GM18508 (cell line): Measurements from ENCODE around the gene BDKRB2.

Source experiments
- ATAC-seq: cut with Tn5 transposase; IDR thresholded peaks from one replicate; pipeline ENCODE4 v1.9.1; 2021; ENCODE audit warnings: moderate number of reproducible peaks; ENCODE audit not compliant: insufficient read depth, unreplicated experiment

The BDKRB2 gene

GRCh38 chr14:96173636-96174475 is 30.8 kb upstream of the BDKRB2 start:
- no peak for ATAC-seq

GRCh38 chr14:96176275-96176674 is 28.4 kb upstream of the BDKRB2 start:
- ATAC-seq: no peak

- ATAC-seq: no peak
These were observed 27.8 kb upstream of the BDKRB2 start for GRCh38 chr14:96176811-96177211.

GRCh38 chr14:96177766-96178375 is 26.8 kb upstream of the BDKRB2 start:
- no peak for ATAC-seq

GRCh38 chr14:96178461-96179321 is 25.9 kb upstream of the BDKRB2 start:
- ATAC-seq: no peak

- ATAC-seq: no peak
These were observed 24.4 kb upstream of the BDKRB2 start for GRCh38 chr14:96180043-96180874.

DNA sequence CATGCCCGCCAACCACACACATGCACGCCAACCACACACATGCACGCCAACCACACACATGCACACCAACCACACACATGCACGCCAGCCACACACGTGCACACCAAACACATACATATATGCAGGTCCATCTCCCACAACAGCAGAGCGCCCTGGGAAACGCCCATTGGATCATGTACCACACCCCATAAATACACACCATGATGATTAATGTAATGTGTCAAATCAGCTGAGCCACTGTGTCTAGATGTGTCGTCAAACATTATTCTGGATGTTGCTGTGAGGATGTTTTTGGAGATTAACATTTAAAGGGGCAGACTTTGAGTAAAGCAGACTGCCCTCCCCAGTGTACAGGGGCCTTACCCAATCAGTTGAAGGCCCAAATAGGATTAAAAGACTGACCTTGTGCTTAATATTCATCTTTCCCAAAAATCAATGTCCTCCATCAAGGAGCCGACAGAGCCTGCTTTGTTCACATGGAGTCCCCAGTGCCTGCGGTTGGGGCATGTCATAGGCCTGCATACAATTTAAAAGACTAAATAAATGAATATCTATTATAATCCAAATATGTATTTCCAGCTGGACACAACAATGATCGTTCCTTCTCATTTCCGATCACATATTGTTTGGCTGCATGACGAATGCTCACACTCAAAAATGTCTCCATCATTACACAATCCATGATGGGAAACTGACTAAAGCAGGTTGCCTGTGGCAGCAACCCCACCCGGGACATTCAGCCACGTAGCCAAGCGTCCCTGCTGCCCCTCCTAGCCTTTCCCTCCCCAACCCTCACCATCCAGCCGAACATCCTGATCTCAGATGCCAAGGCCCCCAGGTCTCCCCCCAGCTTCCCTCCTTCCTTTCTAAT is 23.2 kb upstream of the BDKRB2 start:
- no peak for ATAC-seq

DNA sequence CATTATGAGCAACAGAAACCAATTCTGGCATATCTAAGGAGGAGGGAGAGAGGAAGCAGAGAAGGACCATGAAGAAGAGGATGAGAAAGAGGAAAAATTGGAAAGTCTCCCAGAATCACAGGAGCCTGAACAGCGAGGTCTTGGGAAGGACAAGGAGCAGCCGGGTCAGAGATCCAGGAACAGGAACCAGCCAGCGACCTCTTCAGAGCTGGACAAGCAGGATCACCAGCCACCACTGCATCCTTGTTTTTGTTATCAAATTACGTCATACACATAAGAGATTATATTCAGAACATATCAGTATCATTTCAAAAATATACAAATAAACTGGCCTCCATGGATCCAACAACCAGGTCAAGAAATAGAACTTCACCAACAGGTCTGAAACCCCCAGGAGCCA is 22.1 kb upstream of the BDKRB2 start:
- no peak for ATAC-seq

GRCh38 chr14:96184737-96185136 is 19.9 kb upstream of the BDKRB2 start:
- no peak for ATAC-seq

GRCh38 chr14:96187216-96188031 is 17.2 kb upstream of the BDKRB2 start:
- no peak for ATAC-seq

DNA sequence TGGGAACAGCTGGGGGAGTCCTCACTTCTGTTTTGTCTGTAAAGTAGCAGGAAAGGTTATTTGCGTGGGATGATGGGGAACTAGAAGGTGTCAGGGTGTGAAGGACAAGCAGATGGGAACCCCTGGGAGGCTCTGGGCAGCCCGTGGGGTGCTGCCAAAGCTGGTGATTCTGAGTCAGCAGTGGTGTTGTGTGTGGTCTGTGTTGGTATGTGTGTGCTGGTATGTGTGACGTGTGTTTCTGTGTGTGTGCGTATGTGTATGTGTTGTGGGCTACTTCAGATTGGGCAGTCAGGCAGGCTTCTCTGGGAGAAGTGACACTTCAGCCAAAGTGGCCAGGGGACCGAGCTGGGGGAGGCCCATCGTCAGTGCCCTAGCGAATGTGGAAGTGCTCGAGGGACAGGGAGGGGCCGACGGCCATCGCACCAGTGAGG is 15.3 kb upstream of the BDKRB2 start:
- ATAC-seq: no peak

- no peak for ATAC-seq
These were observed 13.3 kb upstream of the BDKRB2 start for GRCh38 chr14:96191353-96191752.

GRCh38 chr14:96191841-96192462 is 12.7 kb upstream of the BDKRB2 start:
- ATAC-seq: no peak

DNA sequence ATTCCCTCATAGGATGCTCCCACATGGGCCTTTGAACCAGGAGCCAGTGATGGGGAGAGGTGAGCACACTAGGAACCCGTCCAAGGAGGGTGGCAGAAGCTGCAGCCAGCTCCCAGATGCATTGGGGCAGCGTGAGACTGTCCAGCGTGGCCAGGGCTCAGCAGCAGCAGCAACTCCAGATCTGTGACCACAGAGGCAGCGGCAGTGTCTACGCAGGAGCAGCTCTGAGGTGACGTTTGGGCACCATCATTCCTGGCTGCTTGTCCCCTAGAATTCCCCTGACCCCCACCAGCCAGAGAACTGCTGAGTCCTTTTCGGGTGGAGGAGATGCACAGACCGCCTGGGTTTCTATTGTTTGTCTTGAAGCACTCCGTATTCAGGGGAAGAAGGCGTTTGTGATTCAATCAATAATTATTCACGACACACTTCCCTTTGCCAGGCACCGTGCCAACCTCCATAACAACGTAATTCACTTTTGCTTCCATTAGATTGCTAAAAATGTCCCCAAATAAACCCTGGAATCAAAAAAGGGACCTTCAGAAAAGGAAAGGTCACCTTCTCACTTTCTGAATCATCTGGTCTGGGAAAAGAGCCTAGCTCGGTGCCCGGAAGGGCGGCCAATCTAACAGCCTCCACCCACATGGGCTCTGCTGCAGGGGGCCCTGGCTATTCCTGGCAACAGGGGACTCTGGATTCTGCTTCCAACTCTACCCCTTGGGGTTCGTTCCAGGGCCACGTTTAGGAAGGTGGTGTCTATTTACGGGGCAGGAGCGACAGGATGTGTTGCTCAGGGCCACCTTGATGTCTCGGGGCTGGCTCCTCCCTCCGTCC is 11.4 kb upstream of the BDKRB2 start:
- no peak for ATAC-seq

GRCh38 chr14:96194262-96194656 is 10.4 kb upstream of the BDKRB2 start:
- ATAC-seq: no peak

DNA sequence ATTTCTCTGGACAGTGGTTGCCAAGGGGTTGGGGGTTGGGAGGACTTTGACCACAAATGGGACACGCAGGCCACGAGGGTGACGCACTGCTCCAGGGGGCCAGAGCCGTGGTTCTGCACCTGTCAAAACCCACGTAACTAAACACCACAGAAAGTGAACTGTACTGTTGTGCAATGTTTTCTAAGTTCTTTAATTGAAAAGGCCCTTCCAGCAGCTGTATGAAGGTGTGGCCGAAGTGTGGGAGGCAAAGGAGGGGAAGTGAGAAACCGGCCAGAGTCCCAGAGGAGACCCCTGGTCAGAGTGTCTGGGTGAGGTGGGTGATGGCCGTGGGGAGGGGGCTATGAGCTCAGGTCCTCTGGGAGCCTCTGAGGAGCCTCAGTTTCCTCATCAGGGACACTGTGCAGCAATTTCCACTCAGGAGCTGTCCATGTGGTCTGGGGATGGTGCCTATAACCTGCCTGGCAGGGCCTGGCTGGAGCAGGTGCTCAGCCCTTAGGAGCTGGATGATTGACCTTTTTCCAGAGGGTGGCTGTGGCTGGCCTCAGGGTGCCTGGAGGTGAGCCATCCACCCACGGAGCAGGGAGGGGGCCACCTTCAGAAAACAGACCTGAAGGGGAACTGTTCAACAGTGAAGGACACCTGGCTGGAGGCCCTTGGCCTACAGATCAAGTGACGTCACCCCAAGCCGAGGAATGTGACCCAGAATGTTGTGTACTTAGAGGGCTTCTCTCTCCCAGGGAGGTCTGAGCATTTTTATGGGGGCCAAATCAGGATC is 9.8 kb upstream of the BDKRB2 start:
- ATAC-seq: no peak
